Thoracic aorta (tissue), 2 donors: ENCODE results near the gene HECW1. TPM values are rescaled to one million over a fixed set of nuclear protein-coding genes. Genes with fewer than 3 reads are reported as not detected.

Experiments
- ATAC-seq: fragments of 150-250 bp; one replicate; pipeline ENCODE4 v1.8.0; 2017; ENCODE audit warnings: low read depth; ENCODE audit not compliant: insufficient number of reproducible peaks, low FRiP score
- DNase-seq: peaks from one replicate; pipeline ENCODE4 v3.0.0-alpha.2; 2020; ENCODE audit warnings: low spot score
- H3K27ac ChIP-seq, 2 donors: fragments of 200-600 bp; sonication (generic); 1 replicate in 1 of 2; 2 replicates in 1 of 2; pipeline ENCODE4 v1.5.1; 2016; ENCODE audit warnings: mild to moderate bottlenecking in 2 of 2, moderate library complexity in 2 of 2
- H3K27me3 ChIP-seq: fragments of 200-600 bp; sonication (generic); replicated peaks from 2 replicates; pipeline ENCODE4 v1.6.0; 2016; ENCODE audit warnings: mild to moderate bottlenecking; ENCODE audit not compliant: insufficient read depth
- H3K36me3 ChIP-seq: fragments of 200-600 bp; sonication (generic); one replicate; pipeline ENCODE4 v1.5.1; 2016
- H3K4me1 ChIP-seq, 2 donors: fragments of 200-600 bp; sonication (generic); 1 replicate in 1 of 2; 2 replicates in 1 of 2; pipeline versions ENCODE4 v1.5.1 to v1.6.0; 2016; ENCODE audit warnings: low read depth in 2 of 2, mild to moderate bottlenecking in 1 of 2; ENCODE audit not compliant: control insufficient read depth in 1 of 2
- H3K4me3 ChIP-seq: fragments of 200-600 bp; sonication (generic); 2 replicates; pipeline ENCODE4 v1.5.1; 2016; ENCODE audit warnings: mild to moderate bottlenecking
- H3K9me3 ChIP-seq: fragments of 200-600 bp; sonication (generic); 2 replicates; pipeline ENCODE4 v1.5.1; 2016
- CTCF ChIP-seq: fragments of 200-600 bp; sonication (generic); IDR thresholded peaks from one replicate; pipeline ENCODE4 v1.5.1; 2019; ENCODE audit warnings: antibody characterized with exemption
- total RNA-seq, 2 donors: library from RNA; depleted of rRNA; stranded (reverse); fragments of >200 nt; gene quantifications; one replicate each; pipeline versions ENCODE4 v1.1.0 to v1.2.3, GENCODE V29; 2016

The HECW1 gene
- total RNA-seq, 2 donors from 2014 or later, result 0.28 to 2.3 TPM

DNA sequence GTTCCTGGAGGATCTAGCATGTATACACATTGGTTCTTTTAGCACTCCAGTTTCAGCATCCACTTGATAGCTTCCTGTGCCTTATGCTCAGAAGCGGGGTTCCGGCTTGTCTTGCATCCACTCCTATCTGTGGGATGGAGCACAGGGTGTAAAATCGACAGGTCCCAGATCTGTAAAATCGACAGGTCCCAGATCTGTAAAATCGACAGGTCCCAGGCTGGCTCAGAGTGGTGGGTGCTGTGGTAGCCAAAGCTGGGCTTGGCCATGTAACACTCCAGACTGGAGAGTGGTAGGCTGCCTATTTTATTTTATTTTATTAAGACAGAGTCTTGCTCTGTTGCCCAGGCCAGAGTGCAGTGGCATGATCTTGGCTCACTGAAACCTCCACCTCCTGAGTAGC is 30.3 kb downstream of the HECW1 start:
- Histone ChIP-seq H3K4me3 (no peak overlapping the region), H3K27ac (no peak overlapping the region), H3K36me3 (no peaks in the 10 kb centered on the region), H3K4me1 (no peaks in the 10 kb centered on the region), H3K27me3 (no peaks in the 10 kb centered on the region), H3K9me3 (no peaks in the 10 kb centered on the region)
- DNase-seq (no peak), ATAC-seq (no peak)
- TF ChIP-seq CTCF, result no peak

GRCh38 chr7:43143918-43144589 is 31.6 kb downstream of the HECW1 start:
- Histone ChIP-seq H3K9me3 (no peaks in the 10 kb centered on the region), H3K4me1 (no peaks in the 10 kb centered on the region), H3K36me3 (no peaks in the 10 kb centered on the region), H3K27ac (no peak overlapping the region), H3K27me3 (no peaks in the 10 kb centered on the region), H3K4me3 (no peak overlapping the region)
- TF ChIP-seq CTCF, result no peak
- DNase-seq (no peak), ATAC-seq (no peak)

DNA sequence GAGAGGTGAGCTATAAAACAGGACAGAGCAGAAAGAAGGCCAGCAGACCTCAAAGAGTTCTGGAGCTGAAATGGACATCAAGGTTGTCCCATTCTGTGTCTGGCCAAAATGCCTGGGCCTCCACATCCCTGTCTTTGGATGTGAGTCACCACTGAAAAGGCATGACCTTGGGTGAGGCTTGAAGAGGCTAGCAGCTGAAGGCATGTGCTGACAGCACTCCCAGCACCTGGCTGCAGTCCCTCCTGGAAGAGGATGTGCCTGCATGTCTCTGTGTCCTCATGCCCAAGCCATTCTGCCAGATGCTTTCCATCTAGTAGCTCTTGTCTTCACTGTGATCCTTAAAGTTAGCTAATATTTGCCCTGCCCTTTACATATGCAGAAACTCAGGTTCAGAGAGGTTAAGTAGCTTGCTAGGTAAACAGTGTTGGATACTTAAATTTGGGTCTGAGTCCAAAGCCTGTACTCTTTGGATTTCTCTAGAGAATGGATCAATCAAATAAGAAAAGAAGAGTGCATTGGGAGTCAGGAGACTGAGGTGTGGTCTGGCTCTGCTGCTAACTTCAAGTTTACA is 35.8 kb downstream of the HECW1 start:
- Histone ChIP-seq H3K27me3 (no peaks in the 10 kb centered on the region), H3K9me3 (no peaks in the 10 kb centered on the region), H3K27ac (no peak overlapping the region), H3K4me1 (no peaks in the 10 kb centered on the region), H3K4me3 (no peak overlapping the region), H3K36me3 (no peaks in the 10 kb centered on the region)
- ATAC-seq (no peak), DNase-seq (no peak)
- no peak for TF ChIP-seq CTCF

- Histone ChIP-seq H3K27me3 (no peaks in the 10 kb centered on the region), H3K36me3 (no peaks in the 10 kb centered on the region), H3K27ac (no peak overlapping the region), H3K4me1 (no peaks in the 10 kb centered on the region), H3K9me3 (no peaks in the 10 kb centered on the region), H3K4me3 (no peak overlapping the region)
- TF ChIP-seq CTCF, result no peak
- ATAC-seq (no peak), DNase-seq (no peak)
Observed at GRCh38 chr7:43151076-43151475, 38.6 kb downstream of the HECW1 start.

DNA sequence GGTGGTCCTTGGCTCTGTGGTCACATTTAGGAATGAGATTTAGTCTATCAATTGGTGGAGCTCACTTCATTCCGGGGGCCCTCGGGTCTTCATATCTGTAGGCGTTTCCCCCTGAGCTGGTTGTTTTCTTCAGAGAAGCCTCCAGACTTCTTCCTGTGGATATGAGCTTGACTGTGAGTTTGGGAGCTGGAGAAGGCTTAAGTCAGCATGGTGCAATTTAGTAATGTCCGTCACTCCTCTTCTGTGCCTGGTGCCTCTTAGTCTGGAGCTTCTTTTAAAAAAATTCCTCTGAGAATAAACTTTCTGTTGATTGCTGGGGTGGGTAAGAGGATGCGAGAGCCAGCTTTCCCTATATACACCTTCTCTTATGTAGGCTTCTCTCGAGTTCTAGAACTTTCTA is 40.2 kb downstream of the HECW1 start:
- no peaks in the 10 kb centered on the region for H3K9me3 ChIP-seq
- no peak for TF ChIP-seq CTCF

More for the DNA sequence above, 40.2 kb downstream of the HECW1 start:
- no peak for DNase-seq
- no peaks in the 10 kb centered on the region for H3K27me3 ChIP-seq
- no peaks in the 10 kb centered on the region for H3K4me1 ChIP-seq
- no peak overlapping the region for H3K27ac ChIP-seq
- no peak for ATAC-seq
- no peaks in the 10 kb centered on the region for H3K36me3 ChIP-seq
- no peak overlapping the region for H3K4me3 ChIP-seq
